Thoracic aorta (tissue), 2 donors: ENCODE measurements around the gene LAPTM5. TPM values are rescaled to one million over a fixed set of nuclear protein-coding genes. Genes with fewer than 3 reads are reported as not detected.

ENCODE experiments used
- ATAC-seq: fragments of 150-250 bp; one replicate; pipeline ENCODE4 v1.8.0; 2017; ENCODE audit warnings: low read depth; ENCODE audit not compliant: insufficient number of reproducible peaks, low FRiP score
- DNase-seq: peaks from one replicate; pipeline ENCODE4 v3.0.0-alpha.2; 2020; ENCODE audit warnings: low spot score
- H3K27ac ChIP-seq, 2 donors: fragments of 200-600 bp; sonication (generic); 1 replicate in 1 of 2; 2 replicates in 1 of 2; pipeline ENCODE4 v1.5.1; 2016; ENCODE audit warnings: mild to moderate bottlenecking in 2 of 2, moderate library complexity in 2 of 2
- H3K27me3 ChIP-seq: fragments of 200-600 bp; sonication (generic); replicated peaks from 2 replicates; pipeline ENCODE4 v1.6.0; 2016; ENCODE audit warnings: mild to moderate bottlenecking; ENCODE audit not compliant: insufficient read depth
- H3K36me3 ChIP-seq: fragments of 200-600 bp; sonication (generic); one replicate; pipeline ENCODE4 v1.5.1; 2016
- H3K4me1 ChIP-seq, 2 donors: fragments of 200-600 bp; sonication (generic); 1 replicate in 1 of 2; 2 replicates in 1 of 2; pipeline versions ENCODE4 v1.5.1 to v1.6.0; 2016; ENCODE audit warnings: low read depth in 2 of 2, mild to moderate bottlenecking in 1 of 2; ENCODE audit not compliant: control insufficient read depth in 1 of 2
- H3K4me3 ChIP-seq: fragments of 200-600 bp; sonication (generic); 2 replicates; pipeline ENCODE4 v1.5.1; 2016; ENCODE audit warnings: mild to moderate bottlenecking
- H3K9me3 ChIP-seq: fragments of 200-600 bp; sonication (generic); 2 replicates; pipeline ENCODE4 v1.5.1; 2016
- total RNA-seq, 2 donors: library from RNA; depleted of rRNA; stranded (reverse); fragments of >200 nt; gene quantifications; one replicate each; pipeline versions ENCODE4 v1.1.0 to v1.2.3, GENCODE V29; 2016
- TF ChIP-seq, protein P1 (sequence below): fragments of 200-600 bp; sonication (generic); IDR thresholded peaks from one replicate; pipeline ENCODE4 v1.5.1; 2019; ENCODE audit warnings: antibody characterized with exemption

Gene LAPTM5
- total RNA-seq, 2 donors from 2014 or later, result 91.0 to 127 TPM

- DNase-seq, result no peak
- TF ChIP-seq, protein P1, sequence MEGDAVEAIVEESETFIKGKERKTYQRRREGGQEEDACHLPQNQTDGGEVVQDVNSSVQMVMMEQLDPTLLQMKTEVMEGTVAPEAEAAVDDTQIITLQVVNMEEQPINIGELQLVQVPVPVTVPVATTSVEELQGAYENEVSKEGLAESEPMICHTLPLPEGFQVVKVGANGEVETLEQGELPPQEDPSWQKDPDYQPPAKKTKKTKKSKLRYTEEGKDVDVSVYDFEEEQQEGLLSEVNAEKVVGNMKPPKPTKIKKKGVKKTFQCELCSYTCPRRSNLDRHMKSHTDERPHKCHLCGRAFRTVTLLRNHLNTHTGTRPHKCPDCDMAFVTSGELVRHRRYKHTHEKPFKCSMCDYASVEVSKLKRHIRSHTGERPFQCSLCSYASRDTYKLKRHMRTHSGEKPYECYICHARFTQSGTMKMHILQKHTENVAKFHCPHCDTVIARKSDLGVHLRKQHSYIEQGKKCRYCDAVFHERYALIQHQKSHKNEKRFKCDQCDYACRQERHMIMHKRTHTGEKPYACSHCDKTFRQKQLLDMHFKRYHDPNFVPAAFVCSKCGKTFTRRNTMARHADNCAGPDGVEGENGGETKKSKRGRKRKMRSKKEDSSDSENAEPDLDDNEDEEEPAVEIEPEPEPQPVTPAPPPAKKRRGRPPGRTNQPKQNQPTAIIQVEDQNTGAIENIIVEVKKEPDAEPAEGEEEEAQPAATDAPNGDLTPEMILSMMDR, result no peak
- H3K4me1 ChIP-seq, result no peaks in the 10 kb centered on the region
- no peak for ATAC-seq
- H3K27ac ChIP-seq, result no peak overlapping the region
- no peaks in the 10 kb centered on the region for H3K36me3 ChIP-seq
- H3K27me3 ChIP-seq, result no peaks in the 10 kb centered on the region
- no peak overlapping the region for H3K4me3 ChIP-seq
- no peaks in the 10 kb centered on the region for H3K9me3 ChIP-seq
Measured at GRCh38 chr1:30710407-30710806, 47.2 kb downstream of the LAPTM5 start.

DNA sequence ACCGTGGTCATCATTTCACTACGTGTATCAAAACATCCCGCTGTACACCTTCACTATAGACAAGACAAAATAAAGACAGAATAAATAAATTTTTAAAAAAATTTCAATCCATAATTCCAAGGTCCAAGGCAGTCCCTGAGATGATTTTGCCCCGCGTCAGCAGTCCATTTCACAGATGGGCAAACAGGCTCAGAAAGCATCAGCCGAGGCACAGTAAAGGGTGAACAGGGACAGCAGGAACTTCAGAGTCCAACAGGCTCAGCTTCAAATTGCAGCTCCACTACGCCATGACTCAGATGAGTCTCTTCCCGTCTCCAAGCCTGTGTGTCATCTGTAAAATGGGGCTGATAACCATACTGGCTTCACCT lies 49.2 kb downstream of the LAPTM5 start:
- DNase-seq, result no peak
- Histone ChIP-seq H3K4me1 (no peaks in the 10 kb centered on the region), H3K9me3 (no peaks in the 10 kb centered on the region), H3K36me3 (no peaks in the 10 kb centered on the region), H3K27me3 (no peaks in the 10 kb centered on the region), H3K4me3 (no peak overlapping the region), H3K27ac (no peak overlapping the region)
- no peak for ATAC-seq
- TF ChIP-seq, protein P1, result no peak

- Histone ChIP-seq H3K27me3 (no peaks in the 10 kb centered on the region), H3K4me3 (no peak overlapping the region), H3K9me3 (no peaks in the 10 kb centered on the region), H3K4me1 (no peaks in the 10 kb centered on the region), H3K27ac (no peak overlapping the region), H3K36me3 (no peaks in the 10 kb centered on the region)
- TF ChIP-seq, protein P1, result peak; percentile 69
- no peak for DNase-seq
- no peak for ATAC-seq
Measured at GRCh38 chr1:30707412-30708360, 49.9 kb downstream of the LAPTM5 start.

DNA sequence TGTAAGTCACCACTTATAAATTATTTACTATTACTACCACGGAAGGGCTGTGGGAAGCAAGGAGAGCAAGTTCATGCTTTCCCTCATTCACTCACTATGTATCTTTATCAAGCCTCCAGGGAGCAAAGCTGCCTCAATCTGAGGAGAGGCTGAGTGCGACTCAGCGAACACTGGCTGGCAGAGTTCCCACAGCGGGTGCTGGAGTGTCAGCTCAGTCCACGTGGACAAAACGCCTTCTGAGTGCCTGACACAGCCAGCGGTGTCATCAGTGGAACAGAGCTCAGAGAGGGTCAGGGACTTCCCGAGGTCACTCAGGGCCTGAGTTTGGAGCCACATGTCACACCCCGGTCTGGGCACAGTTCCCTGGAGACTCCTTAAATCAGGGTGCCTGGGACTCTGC lies 51.0 kb downstream of the LAPTM5 start:
- no peaks in the 10 kb centered on the region for H3K36me3 ChIP-seq
- DNase-seq, result no peak
- no peak overlapping the region for H3K27ac ChIP-seq
- no peak overlapping the region for H3K4me3 ChIP-seq
- TF ChIP-seq, protein P1, result no peak
- no peak for ATAC-seq
- H3K4me1 ChIP-seq, result no peaks in the 10 kb centered on the region
- no peaks in the 10 kb centered on the region for H3K27me3 ChIP-seq
- H3K9me3 ChIP-seq, result no peaks in the 10 kb centered on the region

GRCh38 chr1:30705698-30706097 lies 51.9 kb downstream of the LAPTM5 start:
- H3K4me1 ChIP-seq, result no peaks in the 10 kb centered on the region
- TF ChIP-seq, protein P1, result no peak
- ATAC-seq, result no peak
- H3K36me3 ChIP-seq, result no peaks in the 10 kb centered on the region
- H3K27me3 ChIP-seq, result no peaks in the 10 kb centered on the region
- H3K9me3 ChIP-seq, result no peaks in the 10 kb centered on the region
- DNase-seq, result no peak
- H3K4me3 ChIP-seq, result no peak overlapping the region
- H3K27ac ChIP-seq, result no peak overlapping the region
